Mucosa of stomach (tissue), 1 donor: ENCODE data around the gene HYCC1.
"Not testable (repeated sequence)": the region's sequence is repeated elsewhere in the genome, so short reads cannot be mapped to it uniquely, and the experiment has no call there.

Source experiments
- H3K27me3 ChIP-seq: one replicate; pipeline ENCODE4 v1.7.0; 2013; ENCODE audit warnings: mild to moderate bottlenecking, low read length; ENCODE audit not compliant: control insufficient read depth, insufficient read depth
- H3K36me3 ChIP-seq: one replicate; pipeline ENCODE4 v1.7.0; 2013; ENCODE audit warnings: low read length; ENCODE audit not compliant: control insufficient read depth, insufficient read depth
- H3K4me1 ChIP-seq: one replicate; pipeline ENCODE4 v1.7.0; 2013; ENCODE audit warnings: mild to moderate bottlenecking, low read length; ENCODE audit not compliant: control insufficient read depth, insufficient read depth
- H3K4me3 ChIP-seq: one replicate; pipeline ENCODE4 v1.7.0; 2013; ENCODE audit warnings: low read length
- H3K9ac ChIP-seq: one replicate; pipeline ENCODE4 v1.7.0; 2013; ENCODE audit warnings: mild to moderate bottlenecking, low read length, moderate library complexity
- H3K9me3 ChIP-seq: one replicate; pipeline ENCODE4 v1.7.0; 2013; ENCODE audit warnings: mild to moderate bottlenecking, low read length, moderate library complexity; ENCODE audit not compliant: control insufficient read depth
- donor health status: Pancreatic carcinoma.

HYCC1 gene

DNA sequence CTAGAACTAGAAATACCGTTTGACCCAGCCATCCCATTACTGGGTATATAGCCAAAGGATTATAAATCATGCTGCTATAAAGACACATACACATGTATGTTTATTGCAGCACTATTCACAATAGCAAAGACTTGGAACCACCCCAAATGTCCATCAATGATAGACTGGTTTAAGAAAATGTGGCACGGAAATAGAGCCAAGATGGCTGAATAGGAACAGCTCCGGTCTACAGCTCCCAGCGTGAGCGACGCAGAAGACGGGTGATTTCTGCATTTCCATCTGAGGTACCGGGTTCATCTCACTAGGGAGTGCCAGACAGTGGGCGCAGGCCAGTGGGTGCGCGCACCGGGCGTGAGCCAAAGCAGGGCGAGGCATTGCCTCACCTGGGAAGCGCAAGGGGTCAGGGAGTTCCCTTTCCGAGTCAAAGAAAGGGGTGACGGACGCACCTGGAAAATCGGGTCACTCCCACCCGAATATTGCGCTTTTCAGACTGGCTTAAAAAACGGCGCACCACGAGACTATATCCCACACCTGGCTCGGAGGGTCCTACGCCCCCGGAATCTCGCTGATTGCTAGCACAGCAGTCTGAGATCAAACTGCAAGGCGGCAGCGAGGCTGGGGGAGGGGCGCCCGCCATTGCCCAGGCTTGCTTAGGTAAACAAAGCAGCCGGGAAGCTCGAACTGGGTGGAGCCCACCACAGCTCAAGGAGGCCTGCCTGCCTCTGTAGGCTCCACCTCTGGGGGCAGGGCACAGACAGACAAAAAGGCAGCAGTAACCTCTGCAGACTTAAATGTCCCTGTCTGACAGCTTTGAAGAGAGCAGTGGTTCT is 21.8 kb upstream of the HYCC1 start:
- H3K27me3 ChIP-seq, H3K9ac ChIP-seq, H3K9me3 ChIP-seq, H3K36me3 ChIP-seq, H3K4me3 ChIP-seq, H3K4me1 ChIP-seq: not testable (repeated sequence)

DNA sequence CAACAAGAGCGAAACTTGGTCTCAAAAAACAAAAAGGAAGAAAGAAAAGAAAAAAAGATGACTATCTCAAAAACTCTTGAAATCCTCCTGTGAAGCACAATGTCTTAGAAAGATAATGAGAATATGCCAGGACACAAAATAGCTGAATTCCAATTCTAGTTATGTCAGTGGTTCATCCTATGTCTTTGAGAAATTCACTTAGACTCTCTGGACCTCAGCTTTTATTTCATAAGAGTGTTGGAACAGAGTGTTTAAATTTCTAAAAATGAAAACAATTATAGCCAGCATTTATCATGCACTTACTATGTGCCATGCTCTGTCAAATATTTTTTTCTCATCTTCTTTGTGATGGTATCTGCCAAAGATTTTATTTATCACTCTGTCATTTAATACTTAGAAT is 13.3 kb upstream of the HYCC1 start:
- Histone ChIP-seq H3K9me3 (no peaks in the 10 kb centered on the region), H3K36me3 (no peaks in the 10 kb centered on the region), H3K4me3 (no peak overlapping the region), H3K4me1 (no peaks in the 10 kb centered on the region), H3K27me3 (peaks cover 4% of the 10 kb centered on the region), H3K9ac (no peak overlapping the region)

DNA sequence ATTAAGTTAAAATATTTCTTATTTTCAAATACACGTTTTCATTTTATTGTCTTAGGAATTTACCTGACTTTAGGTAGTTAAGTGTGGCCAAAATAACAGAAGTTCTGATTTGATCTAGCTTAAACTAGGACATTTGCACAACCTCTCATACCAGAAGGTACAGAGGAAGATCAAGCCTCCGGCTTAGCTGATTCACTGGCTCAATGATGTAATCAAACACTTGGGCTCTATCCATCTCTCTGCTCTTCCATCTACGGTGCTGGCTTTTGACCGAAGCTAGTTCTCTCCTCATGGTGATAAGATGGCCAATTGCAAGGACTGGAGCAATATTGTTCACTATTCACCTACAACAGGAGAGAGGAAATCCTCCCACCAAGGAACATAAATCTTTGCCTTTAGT is 12.2 kb upstream of the HYCC1 start:
- Histone ChIP-seq H3K9ac (no peak overlapping the region), H3K4me3 (no peak overlapping the region), H3K36me3 (no peaks in the 10 kb centered on the region), H3K9me3 (no peaks in the 10 kb centered on the region), H3K4me1 (no peaks in the 10 kb centered on the region), H3K27me3 (peaks cover 4% of the 10 kb centered on the region)

DNA sequence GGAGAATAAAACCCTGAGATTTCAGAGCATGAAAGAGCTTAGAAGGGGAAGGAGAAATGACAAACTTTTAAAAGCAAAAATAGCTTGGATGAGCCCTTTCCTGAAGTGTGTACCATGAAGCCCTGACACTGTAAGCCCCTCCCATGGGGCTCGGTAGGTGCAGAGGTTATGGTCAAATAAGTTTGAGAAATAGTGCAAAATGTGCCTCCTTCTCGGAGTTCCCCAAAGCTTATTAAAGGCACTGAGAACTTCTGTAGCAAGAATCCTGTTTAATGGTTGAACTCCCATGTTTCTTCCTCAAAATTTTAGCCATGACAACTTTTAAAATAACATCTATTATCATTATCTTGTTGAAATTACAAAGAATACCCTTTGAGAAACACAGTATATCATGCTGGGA is 10.5 kb upstream of the HYCC1 start:
- no peaks in the 10 kb centered on the region for H3K36me3 ChIP-seq
- H3K4me3 ChIP-seq = no peak overlapping the region
- H3K27me3 ChIP-seq = peaks cover 4% of the 10 kb centered on the region
- no peaks in the 10 kb centered on the region for H3K9me3 ChIP-seq
- H3K9ac ChIP-seq = no peak overlapping the region
- H3K4me1 ChIP-seq = no peaks in the 10 kb centered on the region

DNA sequence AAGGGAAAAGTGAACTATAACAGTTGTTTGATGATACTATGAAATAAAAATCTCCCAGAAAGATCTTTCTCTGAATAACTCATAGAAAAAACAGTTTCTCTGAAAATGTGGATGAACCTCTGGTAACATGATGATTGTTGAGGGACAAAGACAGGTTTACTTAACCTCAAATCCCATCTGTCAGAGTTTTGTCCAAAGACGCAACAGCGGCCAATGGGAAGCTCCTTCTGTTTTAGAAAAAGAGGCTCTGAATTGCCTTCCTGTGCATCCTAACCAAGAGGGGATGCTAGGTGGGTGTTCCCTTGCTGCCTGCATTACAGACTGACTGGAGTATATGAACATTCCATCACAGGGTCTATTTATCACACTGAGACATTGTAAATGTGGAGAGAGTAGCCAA is 8.9 kb upstream of the HYCC1 start:
- H3K4me3 ChIP-seq = no peak overlapping the region
- H3K9me3 ChIP-seq = no peaks in the 10 kb centered on the region
- H3K4me1 ChIP-seq = no peaks in the 10 kb centered on the region
- no peaks in the 10 kb centered on the region for H3K36me3 ChIP-seq
- peaks cover 4% of the 10 kb centered on the region for H3K27me3 ChIP-seq
- H3K9ac ChIP-seq = no peak overlapping the region

DNA sequence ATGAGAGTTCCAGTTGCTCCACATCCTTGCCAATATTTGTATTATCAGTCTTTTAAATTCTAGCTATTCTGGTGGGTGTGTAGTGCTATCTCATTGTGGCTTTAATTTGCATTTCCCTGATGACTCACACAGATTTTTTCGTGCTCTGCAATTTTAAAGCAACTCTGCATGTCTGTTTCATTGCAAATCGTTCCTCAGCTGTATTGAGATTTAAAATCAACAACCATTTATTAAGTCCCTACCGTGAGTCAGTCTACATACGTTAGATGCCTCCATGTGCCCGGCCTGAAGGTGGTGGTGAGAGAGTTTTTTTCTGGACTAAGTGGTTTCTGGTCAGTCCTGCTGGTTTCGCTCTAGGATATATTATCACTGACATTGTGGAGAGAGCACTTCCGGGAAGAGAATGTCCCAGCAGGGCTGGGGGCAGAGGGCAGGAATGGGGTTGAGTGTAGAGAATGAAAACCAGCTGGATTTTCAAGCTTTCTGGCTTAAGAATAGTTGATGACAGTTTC is 8.4 kb upstream of the HYCC1 start:
- H3K36me3 ChIP-seq = no peaks in the 10 kb centered on the region
- peaks cover 4% of the 10 kb centered on the region for H3K27me3 ChIP-seq
- no peaks in the 10 kb centered on the region for H3K4me1 ChIP-seq
- no peak overlapping the region for H3K4me3 ChIP-seq
- no peak overlapping the region for H3K9ac ChIP-seq
- H3K9me3 ChIP-seq = no peaks in the 10 kb centered on the region

DNA sequence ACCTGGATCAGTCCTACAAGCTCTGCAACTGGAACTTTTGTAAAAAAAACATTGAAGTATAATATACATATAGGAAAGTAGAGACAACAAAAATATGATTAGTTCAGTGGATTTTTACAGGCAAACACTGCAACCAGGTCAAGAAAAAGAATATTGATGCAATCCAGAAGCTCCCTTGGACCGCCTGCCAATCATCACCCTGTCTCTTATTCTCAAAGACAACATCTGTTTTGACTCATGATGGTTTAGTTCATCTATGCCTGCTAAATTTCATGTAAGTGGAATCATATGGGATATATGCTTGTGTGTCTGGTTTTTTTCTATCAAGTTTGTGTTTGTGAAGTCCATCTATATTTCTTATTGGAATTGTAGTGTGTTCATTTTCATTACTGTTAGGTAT is 7.7 kb upstream of the HYCC1 start:
- Histone ChIP-seq H3K27me3 (peaks cover 4% of the 10 kb centered on the region), H3K9me3 (no peaks in the 10 kb centered on the region), H3K4me3 (no peak overlapping the region), H3K4me1 (no peaks in the 10 kb centered on the region), H3K9ac (no peak overlapping the region), H3K36me3 (no peaks in the 10 kb centered on the region)

DNA sequence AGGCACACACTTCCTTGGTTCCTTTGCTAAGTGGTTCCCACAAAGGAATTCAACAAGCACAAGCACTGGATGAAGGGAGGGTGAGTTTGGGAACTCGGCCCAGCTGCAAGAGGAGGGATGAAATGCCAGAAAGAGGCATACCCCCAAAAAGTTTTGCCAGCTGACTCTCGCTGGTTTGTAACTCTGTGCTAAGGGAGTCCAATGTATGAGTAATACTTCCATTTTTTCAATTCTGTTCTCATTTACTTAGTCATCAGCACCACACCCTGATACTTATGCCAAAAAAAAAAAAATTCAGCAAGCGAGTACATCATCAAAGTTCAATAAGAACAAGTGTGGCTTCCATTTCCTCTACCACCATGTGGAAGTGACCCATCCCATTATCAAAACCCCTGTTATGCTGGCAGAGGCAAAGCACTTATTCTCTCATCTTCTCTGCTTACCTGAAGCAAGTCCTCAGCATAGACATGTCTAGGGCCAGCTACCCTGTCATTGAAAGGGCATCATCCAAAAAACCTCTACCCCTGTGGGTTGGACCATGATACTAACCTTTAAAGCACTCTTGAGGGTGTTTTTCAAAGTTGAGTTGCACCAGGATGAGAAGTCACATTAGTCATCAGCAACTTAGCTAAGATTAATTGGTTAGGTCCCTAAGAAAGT is 6.9 kb upstream of the HYCC1 start:
- Histone ChIP-seq H3K4me3 (no peak overlapping the region), H3K36me3 (no peaks in the 10 kb centered on the region), H3K9ac (no peak overlapping the region), H3K27me3 (peaks cover 4% of the 10 kb centered on the region), H3K9me3 (no peaks in the 10 kb centered on the region), H3K4me1 (no peaks in the 10 kb centered on the region)

DNA sequence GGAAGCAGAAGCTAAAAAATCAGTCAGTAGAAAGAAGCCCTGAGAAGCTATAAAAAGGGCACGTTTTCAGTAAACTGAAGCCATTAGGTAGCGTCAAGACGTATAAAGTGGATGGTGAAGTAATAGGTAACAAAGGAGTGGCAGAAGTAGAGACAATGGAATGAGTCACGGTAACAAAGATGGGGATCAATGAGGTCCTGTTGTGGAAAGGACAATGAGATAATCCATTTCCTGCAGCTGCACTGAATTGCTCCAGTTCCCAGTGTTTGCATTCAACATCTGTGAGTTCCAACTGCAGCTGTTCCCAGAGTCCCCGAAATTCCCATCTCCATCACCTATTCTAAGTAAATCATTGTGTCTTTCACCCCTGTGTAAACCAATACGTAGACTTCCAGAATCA is 4.8 kb upstream of the HYCC1 start:
- no peaks in the 10 kb centered on the region for H3K9me3 ChIP-seq
- H3K36me3 ChIP-seq = no peaks in the 10 kb centered on the region
- no peaks in the 10 kb centered on the region for H3K4me1 ChIP-seq
- no peak overlapping the region for H3K4me3 ChIP-seq
- H3K27me3 ChIP-seq = peaks cover 4% of the 10 kb centered on the region
- no peak overlapping the region for H3K9ac ChIP-seq

DNA sequence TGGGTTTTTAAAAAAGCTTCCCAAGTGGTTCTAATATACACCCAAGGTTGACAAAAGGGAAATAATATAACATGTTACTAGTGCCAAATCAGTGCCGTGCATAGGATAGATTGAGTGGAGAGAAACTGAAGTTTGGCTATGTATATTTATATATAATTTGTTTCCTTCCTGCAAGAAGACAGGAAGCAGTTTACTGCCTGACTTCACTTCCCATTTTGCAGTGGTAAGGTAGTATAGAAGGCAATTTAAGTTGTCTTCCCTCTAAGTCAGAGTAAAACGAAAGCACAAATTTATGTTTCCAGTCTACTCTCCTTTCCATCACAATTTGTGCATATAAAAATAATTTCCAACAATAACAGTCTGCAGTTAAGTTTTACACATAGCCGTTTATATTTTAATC is 3.4 kb upstream of the HYCC1 start:
- H3K4me1 ChIP-seq = peaks cover 7% of the 10 kb centered on the region

DNA sequence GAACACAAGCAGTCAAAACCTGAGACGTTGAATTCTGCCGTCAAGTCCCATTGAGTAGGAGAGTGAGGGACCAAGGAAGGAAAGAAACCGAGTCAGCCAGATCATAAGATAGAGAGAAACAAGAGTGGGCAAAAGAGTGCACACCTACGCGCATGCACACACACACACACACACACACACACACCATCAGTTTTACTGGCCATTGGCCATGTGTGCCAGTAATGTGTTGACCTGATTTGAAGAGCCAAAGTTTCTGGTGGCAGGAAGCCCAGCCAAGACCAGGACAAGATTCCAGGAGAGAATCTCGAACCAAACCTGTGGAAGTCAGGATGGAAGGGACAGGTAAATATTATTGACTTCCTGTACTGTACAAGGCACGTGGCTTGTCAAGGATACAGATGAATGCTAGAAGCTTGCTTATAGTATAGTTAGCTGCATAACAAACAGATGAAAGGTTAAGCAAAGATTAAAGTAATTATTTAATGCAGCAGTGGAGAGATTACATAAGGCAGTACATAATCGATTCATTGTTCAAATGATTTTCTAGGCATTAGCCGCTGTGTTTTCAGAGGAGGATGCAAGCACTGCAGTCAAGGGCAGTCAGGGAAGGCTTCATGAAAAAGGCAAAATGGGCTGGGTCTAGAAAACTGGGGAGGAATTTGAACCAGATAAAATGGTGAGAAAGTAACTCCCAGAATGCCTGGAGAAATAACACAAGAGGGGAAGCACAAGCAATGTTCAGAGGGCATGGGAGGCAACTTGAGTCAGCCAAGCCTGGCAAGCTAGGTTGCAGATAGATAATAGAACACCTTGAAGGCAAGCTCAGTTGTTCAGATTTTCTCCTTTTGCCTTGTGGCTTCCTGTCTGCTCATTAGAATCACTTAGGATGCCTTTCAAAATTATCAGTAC is 2.7 kb upstream of the HYCC1 start:
- Histone ChIP-seq H3K9me3 (no peaks in the 10 kb centered on the region), H3K4me1 (peaks cover 7% of the 10 kb centered on the region), H3K4me3 (no peak overlapping the region), H3K36me3 (no peaks in the 10 kb centered on the region), H3K9ac (no peak overlapping the region), H3K27me3 (peaks cover 11% of the 10 kb centered on the region)

More for the DNA sequence above, 3.4 kb upstream of the HYCC1 start:
- Histone ChIP-seq H3K27me3 (peaks cover 10% of the 10 kb centered on the region), H3K9me3 (no peaks in the 10 kb centered on the region), H3K4me3 (no peak overlapping the region), H3K9ac (no peak overlapping the region), H3K36me3 (no peaks in the 10 kb centered on the region)

DNA sequence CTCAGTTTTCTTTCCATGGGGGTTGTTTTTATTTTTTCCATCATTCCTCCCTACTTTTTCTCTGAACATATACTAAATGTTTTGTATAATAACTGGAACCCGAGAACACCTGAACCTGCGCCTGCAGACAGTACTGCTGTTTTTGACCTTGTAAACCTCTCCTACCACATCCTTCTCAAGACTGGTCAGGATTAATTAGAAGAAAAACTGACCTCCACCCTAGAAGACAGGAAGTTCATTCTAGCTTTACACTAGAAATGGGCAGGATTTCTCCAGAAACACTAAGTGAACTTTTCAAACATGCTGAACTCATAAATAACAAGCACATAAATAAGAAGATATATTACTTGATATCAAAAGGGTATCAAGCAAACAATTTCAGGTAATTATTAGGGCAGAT is 751 bp upstream of the HYCC1 start:
- Histone ChIP-seq H3K36me3 (no peaks in the 10 kb centered on the region), H3K27me3 (peaks cover 11% of the 10 kb centered on the region), H3K4me1 (peaks cover 7% of the 10 kb centered on the region), H3K9ac (no peak overlapping the region), H3K4me3 (no peak overlapping the region), H3K9me3 (no peaks in the 10 kb centered on the region)
